Fibroblast of pulmonary artery (primary cell): ENCODE data around the gene LTBP1.

Experiments
- DNase-seq: peaks from one replicate; pipeline ENCODE4 v3.0.0-alpha.2; 2010; ENCODE audit warnings: low read depth
- H3K4me3 ChIP-seq: replicated peaks from 2 replicates; pipeline ENCODE4 v1.5.1; 2011; ENCODE audit warnings: low read depth, mild to moderate bottlenecking, control low read depth, low read length, moderate library complexity
- TF ChIP-seq, protein P1 (sequence below): IDR thresholded peaks from 2 replicates; pipeline ENCODE4 v1.5.1; 2011; ENCODE audit warnings: mild to moderate bottlenecking, control low read depth, low read length, inconsistent platforms; ENCODE audit errors: missing control alignments

Gene LTBP1

DNA sequence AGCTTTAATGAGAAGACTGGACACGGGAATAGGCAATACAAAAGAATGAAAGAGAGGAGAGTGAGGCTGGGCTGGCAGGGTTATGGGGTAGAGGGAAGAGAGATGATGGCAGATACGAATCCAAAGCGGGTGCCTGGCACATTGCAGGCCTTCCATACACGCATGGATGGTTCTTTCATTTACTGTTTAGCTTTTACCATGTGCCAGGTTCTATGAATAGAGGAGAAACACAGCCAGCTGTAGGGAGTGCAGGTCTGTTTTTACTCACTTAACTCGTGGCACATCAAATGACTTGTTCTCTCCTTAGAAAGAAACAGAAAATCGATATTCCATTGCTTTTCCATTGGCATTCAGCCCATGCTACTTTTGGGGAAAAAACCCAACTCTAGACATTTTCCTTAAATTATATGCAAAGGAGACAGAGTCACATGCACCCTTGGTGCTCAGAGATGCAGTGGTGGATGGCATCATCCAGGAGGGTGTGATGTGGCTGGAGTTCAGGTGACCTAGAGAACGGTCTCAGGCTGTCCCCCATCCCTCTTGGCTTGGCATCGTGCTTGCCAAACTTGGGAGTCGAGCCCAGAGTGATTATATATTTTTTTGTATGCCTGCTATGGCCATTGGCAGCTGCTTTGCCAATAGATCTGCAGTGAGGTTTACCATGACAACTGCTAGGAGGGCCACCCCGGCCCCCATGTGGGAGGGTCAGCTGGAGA, 6.2 kb downstream of the LTBP1 start:
- DNase-seq: no peak
- H3K4me3 ChIP-seq: no peak overlapping the region
- TF ChIP-seq, protein P1, sequence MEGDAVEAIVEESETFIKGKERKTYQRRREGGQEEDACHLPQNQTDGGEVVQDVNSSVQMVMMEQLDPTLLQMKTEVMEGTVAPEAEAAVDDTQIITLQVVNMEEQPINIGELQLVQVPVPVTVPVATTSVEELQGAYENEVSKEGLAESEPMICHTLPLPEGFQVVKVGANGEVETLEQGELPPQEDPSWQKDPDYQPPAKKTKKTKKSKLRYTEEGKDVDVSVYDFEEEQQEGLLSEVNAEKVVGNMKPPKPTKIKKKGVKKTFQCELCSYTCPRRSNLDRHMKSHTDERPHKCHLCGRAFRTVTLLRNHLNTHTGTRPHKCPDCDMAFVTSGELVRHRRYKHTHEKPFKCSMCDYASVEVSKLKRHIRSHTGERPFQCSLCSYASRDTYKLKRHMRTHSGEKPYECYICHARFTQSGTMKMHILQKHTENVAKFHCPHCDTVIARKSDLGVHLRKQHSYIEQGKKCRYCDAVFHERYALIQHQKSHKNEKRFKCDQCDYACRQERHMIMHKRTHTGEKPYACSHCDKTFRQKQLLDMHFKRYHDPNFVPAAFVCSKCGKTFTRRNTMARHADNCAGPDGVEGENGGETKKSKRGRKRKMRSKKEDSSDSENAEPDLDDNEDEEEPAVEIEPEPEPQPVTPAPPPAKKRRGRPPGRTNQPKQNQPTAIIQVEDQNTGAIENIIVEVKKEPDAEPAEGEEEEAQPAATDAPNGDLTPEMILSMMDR: no peak

DNA sequence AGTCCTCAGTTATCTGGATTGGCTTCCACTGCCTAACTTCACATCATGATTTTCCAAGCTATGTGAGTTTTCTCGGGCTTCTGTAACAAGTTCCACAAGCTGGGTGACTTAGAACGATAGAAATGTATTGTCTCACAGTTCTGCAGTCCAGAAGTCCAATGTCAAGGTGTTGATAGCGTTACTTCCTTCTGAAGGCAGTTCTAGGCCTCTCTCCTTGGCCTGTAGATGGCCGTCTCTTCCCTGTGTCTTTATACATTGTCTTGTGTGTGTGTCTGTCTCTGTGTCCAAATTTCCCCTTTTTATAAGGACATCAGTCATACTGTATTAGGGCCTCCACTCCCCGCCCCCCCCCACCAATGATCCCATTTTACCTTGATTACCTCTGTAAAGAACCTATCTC, 7.5 kb downstream of the LTBP1 start:
- no peak overlapping the region for H3K4me3 ChIP-seq
- TF ChIP-seq, protein P1: no peak
- no peak for DNase-seq

DNA sequence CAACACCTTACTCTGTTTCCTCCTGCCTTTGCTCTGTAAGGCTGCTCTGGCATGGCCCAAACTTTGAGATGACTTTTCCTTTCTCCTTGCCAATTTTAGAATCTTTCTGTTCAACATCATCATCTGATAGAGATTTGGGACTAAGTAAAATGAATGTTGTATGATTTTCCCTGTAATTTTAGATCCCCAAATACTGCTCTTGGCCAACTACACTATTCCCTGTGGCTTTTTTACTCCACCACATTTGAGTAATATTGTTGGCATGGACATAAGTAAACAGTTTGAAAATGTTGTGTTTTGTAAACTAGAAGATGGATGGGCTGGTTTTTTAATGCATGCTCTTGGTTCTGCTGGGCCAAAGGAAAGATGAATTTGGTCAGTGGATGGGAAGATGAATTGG, 12.1 kb downstream of the LTBP1 start:
- TF ChIP-seq, protein P1: no peak
- no peak for DNase-seq
- H3K4me3 ChIP-seq: no peak overlapping the region

DNA sequence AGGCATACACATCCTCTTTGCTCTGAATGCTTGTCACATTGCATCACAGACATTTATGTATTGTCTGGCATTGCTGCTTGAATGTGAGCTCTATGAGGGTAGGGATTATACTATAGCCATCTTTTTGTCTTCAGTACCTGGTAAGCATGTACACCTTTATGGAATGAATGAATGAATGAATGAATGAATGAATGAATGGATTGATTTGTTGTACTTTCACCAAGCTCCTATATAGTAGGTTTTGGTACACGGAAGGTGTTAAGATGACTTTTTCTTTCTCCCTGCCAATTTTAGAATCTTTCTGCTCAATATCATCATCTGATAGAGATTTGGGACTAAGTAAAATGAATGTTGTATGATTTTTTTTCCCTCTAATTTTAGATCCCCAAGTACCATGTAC, 13.5 kb downstream of the LTBP1 start:
- no peak for DNase-seq
- H3K4me3 ChIP-seq: no peak overlapping the region
- TF ChIP-seq, protein P1: no peak

DNA sequence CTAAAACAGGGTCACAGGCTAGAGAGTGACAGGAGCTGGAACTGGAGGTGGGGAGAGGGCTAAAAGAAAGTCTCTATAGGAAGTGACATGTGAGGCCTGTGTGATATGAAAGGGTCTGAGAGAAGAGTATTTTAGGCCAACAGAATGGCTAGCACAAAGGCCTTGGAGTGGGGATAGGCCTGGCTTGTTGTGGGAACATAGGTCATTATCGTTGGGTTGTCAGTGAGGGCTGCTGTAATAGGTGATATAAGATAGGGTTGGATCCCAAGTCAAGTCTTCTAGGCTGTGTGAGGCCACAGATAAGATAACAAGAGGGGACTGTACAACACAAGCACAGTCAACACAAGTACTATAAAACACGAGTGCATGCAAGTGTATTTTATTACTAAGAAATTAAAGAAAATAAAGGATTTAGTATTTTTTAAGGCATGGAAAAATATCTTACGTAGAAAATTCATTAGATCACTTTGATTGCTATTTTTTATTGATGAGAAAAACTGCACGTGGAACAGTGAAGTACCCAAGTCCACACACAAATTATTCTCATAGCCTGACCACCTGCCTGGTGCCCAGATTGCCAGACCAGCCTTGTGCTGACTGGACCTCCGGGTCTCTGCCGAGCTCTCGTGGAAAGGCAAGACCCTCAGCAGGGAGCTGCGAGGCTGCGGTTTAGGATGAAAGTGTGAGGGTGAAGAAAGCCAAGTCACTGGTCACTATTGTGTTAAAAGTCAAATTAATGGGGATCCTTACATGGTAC, 14.1 kb downstream of the LTBP1 start:
- TF ChIP-seq, protein P1: no peak
- no peak for DNase-seq
- H3K4me3 ChIP-seq: no peak overlapping the region

DNA sequence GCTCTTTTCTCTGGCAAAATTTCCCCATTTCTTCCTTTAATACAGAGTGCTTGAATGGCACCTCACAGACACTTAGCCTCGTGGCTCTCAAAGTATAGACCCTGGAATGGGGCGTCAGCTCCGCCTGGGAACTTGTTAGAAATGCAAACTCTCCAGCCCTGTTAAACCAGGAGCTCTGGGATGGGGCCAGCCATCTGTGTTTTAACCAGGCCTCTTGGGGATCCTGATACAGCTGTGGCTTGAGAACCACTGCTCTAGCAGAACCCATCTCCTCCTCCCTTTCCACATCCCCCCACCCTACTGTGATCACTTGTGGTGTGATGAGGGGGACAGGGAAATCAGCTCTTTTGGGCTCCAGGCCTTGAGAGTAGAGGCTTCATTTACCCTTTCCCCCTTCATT, 15.9 kb downstream of the LTBP1 start:
- H3K4me3 ChIP-seq: no peak overlapping the region
- DNase-seq: no peak
- TF ChIP-seq, protein P1: no peak

DNA sequence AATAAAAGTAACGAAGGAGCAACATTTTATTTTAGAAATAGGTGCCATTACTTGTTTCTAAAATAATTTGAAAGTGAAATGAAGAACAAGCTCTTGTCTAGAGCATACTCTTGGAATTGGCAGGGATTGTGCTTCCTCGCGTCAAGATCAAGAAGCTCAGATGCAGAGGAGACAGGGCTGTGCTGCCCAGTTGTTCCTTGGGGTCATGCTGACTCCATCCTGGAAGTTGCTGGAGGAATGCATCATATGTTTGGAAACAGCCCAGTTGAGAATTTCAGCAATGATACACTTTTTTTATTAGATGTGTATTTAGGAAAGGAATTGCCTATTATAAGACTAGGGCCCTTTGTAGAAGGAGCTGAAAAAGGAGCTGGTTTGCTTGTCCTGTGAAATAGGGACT, 17.2 kb downstream of the LTBP1 start:
- TF ChIP-seq, protein P1: no peak
- peak; percentile 50 for DNase-seq
- no peak overlapping the region for H3K4me3 ChIP-seq
